Measurements from ENCODE around the gene SCN2B.
"Not testable (repeated sequence)": the region's sequence is repeated elsewhere in the genome, so short reads cannot be mapped to it uniquely, and the experiment has no call there.

SCN2B gene

GRCh38 chr11:118205606-118206378, 29.4 kb upstream of the SCN2B start:
- no peak for DNase-seq

- no peak for DNase-seq
These were observed 26.4 kb upstream of the SCN2B start for GRCh38 chr11:118202599-118203422.

- DNase-seq = no peak
These were observed 25.5 kb upstream of the SCN2B start for GRCh38 chr11:118201966-118202365.

GRCh38 chr11:118200901-118201680, 24.7 kb upstream of the SCN2B start:
- DNase-seq = no peak

GRCh38 chr11:118200497-118200896, 24.1 kb upstream of the SCN2B start:
- no peak for DNase-seq

- no peak for DNase-seq
These were observed 22.7 kb upstream of the SCN2B start for GRCh38 chr11:118199135-118199534.

- DNase-seq = peak; percentile 8
These were observed 21.9 kb upstream of the SCN2B start for GRCh38 chr11:118198370-118198769.

GRCh38 chr11:118194835-118195627, 18.6 kb upstream of the SCN2B start:
- DNase-seq = peak; percentile 65

GRCh38 chr11:118193910-118194566, 17.6 kb upstream of the SCN2B start:
- no peak for DNase-seq

GRCh38 chr11:118192817-118193216, 16.4 kb upstream of the SCN2B start:
- DNase-seq = not testable (repeated sequence)

- DNase-seq = not testable (repeated sequence)
These were observed 14.6 kb upstream of the SCN2B start for GRCh38 chr11:118190942-118191506.

GRCh38 chr11:118186346-118187107, 10.1 kb upstream of the SCN2B start:
- no peak for DNase-seq

GRCh38 chr11:118184784-118185579, 8.5 kb upstream of the SCN2B start:
- no peak for DNase-seq

GRCh38 chr11:118183691-118184090, 7.3 kb upstream of the SCN2B start:
- not testable (repeated sequence) for DNase-seq

GRCh38 chr11:118180300-118180703, 3.9 kb upstream of the SCN2B start:
- DNase-seq = no peak

GRCh38 chr11:118176778-118177134, 317 bp upstream of the SCN2B start:
- no peak for DNase-seq

GRCh38 chr11:118175031-118175992, 1.1 kb downstream of the SCN2B start:
- peak; percentile 10 for DNase-seq

GRCh38 chr11:118174006-118174567, 2.4 kb downstream of the SCN2B start:
- no peak for DNase-seq
